HCT116 (cell line): ENCODE results near the gene GANAB. TPM values are rescaled to one million over a fixed set of nuclear protein-coding genes. Genes with fewer than 3 reads are reported as not detected.

Experiments
- ATAC-seq: fragments of 200-7000 bp; cut with Tn5 transposase; 2 replicates; pipeline ENCODE4 v1.9.1; 2020; ENCODE audit warnings: mild to moderate bottlenecking, moderate library complexity
- BruUV-seq: library from RNA; stranded (reverse); fragments of 400-500 nt; replicated peaks from 2 replicates; lab custom pipeline; 2021; lab: Mats Ljungman, UMichigan
- CTCF ChIA-PET: fragments of 300-600 bp; sonication (Branson Sonifier 250); formaldehyde crosslinking; loops from one replicate; lab custom pipeline; 2021; ENCODE audit warnings: antibody characterized with exemption; lab: Charles Lee
- POLR2A ChIA-PET: fragments of 300-600, 350-600 bp; sonication (Branson Sonifier 250); formaldehyde crosslinking; loops from one replicate; lab custom pipeline; 2021; ENCODE audit warnings: antibody characterized with exemption; lab: Charles Lee
- RAD21 ChIA-PET, 2 experiments: fragments of 300-600 bp; sonication (Branson Sonifier 250); formaldehyde crosslinking; loops; one replicate each; lab custom pipeline; 2023; ENCODE audit warnings: low total read pairs in 2 of 2; ENCODE audit not compliant: uncharacterized antibody in 2 of 2, unreplicated experiment in 2 of 2, low non-redundant PET in 1 of 2; lab: Charles Lee
- DNase-seq: peaks from one replicate; pipeline ENCODE4 v3.0.0-alpha.2; 2010; ENCODE audit warnings: low read depth, low spot score
- H2AFZ ChIP-seq: fragments of 200-600 bp; shearing (Covaris generic), sonication (generic); 2 replicates; pipeline ENCODE4 v1.6.1; 2017; ENCODE audit warnings: low read depth, mixed run types, mixed read lengths, antibody characterized with exemption, low read length; ENCODE audit not compliant: poor library complexity, severe bottlenecking
- H3K27ac ChIP-seq: 2 replicates; pipeline ENCODE4 v1.5.1; 2012; ENCODE audit warnings: low read depth, low read length
- H3K27me3 ChIP-seq: fragments of 200-600 bp; sonication (generic); 2 replicates; pipeline ENCODE4 v1.6.1; 2016; ENCODE audit warnings: mixed run types, low read length, mixed read lengths; ENCODE audit not compliant: insufficient read depth
- H3K36me3 ChIP-seq, 2 experiments: fragments of 200-500 bp in 1 of 2; fragments of 200-600 bp in 1 of 2; sonication (Bioruptor generic) in 1 of 2; sonication (generic) in 1 of 2; 2 replicates each; pipeline versions ENCODE4 v1.5.1 to v1.6.1; 2014 to 2016; ENCODE audit warnings: low read length in 2 of 2, inconsistent platforms in 1 of 2, mixed read lengths in 1 of 2, mixed run types in 1 of 2; ENCODE audit not compliant: insufficient read depth in 2 of 2, control insufficient read depth in 1 of 2
- H3K4me1 ChIP-seq, 2 experiments: fragments of 200-600 bp in 1 of 2; sonication (generic) in 1 of 2; 2 replicates each; pipeline versions ENCODE4 v1.5.1 to v1.6.1; 2012 to 2017; ENCODE audit warnings: low read length in 2 of 2, inconsistent platforms in 1 of 2, mild to moderate bottlenecking in 1 of 2, mixed read lengths in 1 of 2, mixed run types in 1 of 2, moderate library complexity in 1 of 2; ENCODE audit not compliant: insufficient read depth in 2 of 2, control insufficient read depth in 1 of 2
- H3K4me2 ChIP-seq: fragments of 200-600 bp; sonication (generic); 2 replicates; pipeline ENCODE4 v1.6.1; 2017; ENCODE audit warnings: mixed run types, low read length, mixed read lengths
- H3K4me3 ChIP-seq, 2 experiments: fragments of 200-600 bp in 1 of 2; sonication (generic) in 1 of 2; replicated peaks in 1 of 2; 2 replicates each; pipeline ENCODE4 v1.5.1; 2011 to 2016; ENCODE audit warnings: low read length in 2 of 2, control low read depth in 1 of 2, low read depth in 1 of 2, mild to moderate bottlenecking in 1 of 2, mixed read lengths in 1 of 2, mixed run types in 1 of 2
- H3K79me2 ChIP-seq: fragments of 200-600 bp; sonication (generic); 2 replicates; pipeline ENCODE4 v1.6.1; 2017; ENCODE audit warnings: mild to moderate bottlenecking, mixed run types, low read length, moderate library complexity, mixed read lengths; ENCODE audit not compliant: insufficient read depth
- H3K9ac ChIP-seq: fragments of 200-600 bp; sonication (generic); 2 replicates; pipeline ENCODE4 v1.6.1; 2016; ENCODE audit warnings: low read length, mixed read lengths
- H3K9me2 ChIP-seq: fragments of 200-600 bp; sonication (generic), shearing (Covaris generic); 2 replicates; pipeline ENCODE4 v1.6.1; 2017; ENCODE audit warnings: mixed run types, mild to moderate bottlenecking, moderate library complexity; ENCODE audit not compliant: insufficient read depth
- H3K9me3 ChIP-seq, 2 experiments: fragments of 200-500 bp in 1 of 2; fragments of 200-600 bp in 1 of 2; sonication (Bioruptor generic) in 1 of 2; sonication (generic) in 1 of 2; 2 replicates each; pipeline ENCODE4 v1.6.1; 2014 to 2017; ENCODE audit warnings: low read length in 2 of 2, mixed read lengths in 2 of 2, inconsistent platforms in 1 of 2, low read depth in 1 of 2, mild to moderate bottlenecking in 1 of 2, mixed run types in 1 of 2, moderate library complexity in 1 of 2; ENCODE audit not compliant: control insufficient read depth in 1 of 2, insufficient read depth in 1 of 2
- H4K20me1 ChIP-seq: fragments of 200-600 bp; sonication (generic), shearing (Covaris generic); 2 replicates; pipeline ENCODE4 v1.6.1; 2017; ENCODE audit warnings: mixed run types, mild to moderate bottlenecking, moderate library complexity; ENCODE audit not compliant: insufficient read depth
- CBX3 ChIP-seq: IDR thresholded peaks from 2 replicates; pipeline ENCODE4 v1.6.1; 2012; ENCODE audit warnings: low read depth
- EGR1 ChIP-seq: IDR thresholded peaks from 2 replicates; pipeline ENCODE4 v1.6.1; 2012; ENCODE audit warnings: low read depth
- ELF1 ChIP-seq: IDR thresholded peaks from 2 replicates; pipeline ENCODE4 v1.6.1; 2012; ENCODE audit warnings: low read depth, borderline replicate concordance
- EZH2 ChIP-seq: fragments of 200-600 bp; sonication (generic); IDR thresholded peaks from 2 replicates; pipeline ENCODE4 v1.6.1; 2017; ENCODE audit warnings: antibody characterized with exemption, mixed run types
- EZH2phosphoT487 ChIP-seq: fragments of 200-600 bp; IDR thresholded peaks from 2 replicates; pipeline ENCODE4 v1.6.1; 2018; ENCODE audit warnings: antibody characterized with exemption, borderline replicate concordance
- JUND ChIP-seq: IDR thresholded peaks from 2 replicates; pipeline ENCODE4 v1.6.1; 2012
- POLR2A ChIP-seq: IDR thresholded peaks from 2 replicates; pipeline ENCODE4 v1.7.0; 2011; ENCODE audit warnings: borderline replicate concordance; ENCODE audit not compliant: insufficient read depth, insufficient read length; ENCODE audit errors: extremely low read depth
- POLR2AphosphoS5 ChIP-seq: IDR thresholded peaks from 2 replicates; pipeline ENCODE4 v1.6.1; 2011; ENCODE audit warnings: mild to moderate bottlenecking, low read depth, low read length, moderate library complexity
- RAD21 ChIP-seq: IDR thresholded peaks from 2 replicates; pipeline ENCODE4 v1.6.1; 2012; ENCODE audit warnings: low read depth, mild to moderate bottlenecking
- SIN3A ChIP-seq: IDR thresholded peaks from 2 replicates; pipeline ENCODE4 v1.6.1; 2012; ENCODE audit warnings: low read depth
- SP1 ChIP-seq: IDR thresholded peaks from 2 replicates; pipeline ENCODE4 v1.6.1; 2012; ENCODE audit warnings: low read depth
- SRF ChIP-seq: IDR thresholded peaks from 2 replicates; pipeline ENCODE4 v1.6.1; 2012; ENCODE audit warnings: low read depth
- YY1 ChIP-seq: IDR thresholded peaks from 2 replicates; pipeline ENCODE4 v1.6.1; 2011; ENCODE audit warnings: low read length, low read depth, moderate library complexity, mild to moderate bottlenecking; ENCODE audit not compliant: insufficient replicate concordance; ENCODE audit errors: extremely low read depth
- ZFX ChIP-seq: fragments of 450-650 bp; IDR thresholded peaks from 2 replicates; pipeline ENCODE4 v1.6.1; 2017
- ZNF274 ChIP-seq: fragments of 200-500 bp; sonication (Bioruptor generic); IDR thresholded peaks from 2 replicates; pipeline ENCODE4 v1.6.1; 2014; ENCODE audit warnings: mild to moderate bottlenecking, low read depth, low read length, inconsistent platforms
- intact Hi-C: fragments of 100-400 bp; cut with micrococcal nuclease; formaldehyde crosslinking; loops from 2 replicates; pipeline ENCODE4 v1.10.0; 2022
- total RNA-seq: library from RNA; stranded (reverse); gene quantifications from one replicate; pipeline ENCODE4 v1.2.1, GENCODE V29; 2021; ENCODE audit not compliant: unreplicated experiment
- TF ChIP-seq, protein P1 (sequence below): IDR thresholded peaks from 2 replicates; pipeline ENCODE4 v1.6.1; 2011; ENCODE audit warnings: mild to moderate bottlenecking, low read length, moderate library complexity; ENCODE audit not compliant: insufficient replicate concordance; ENCODE audit errors: extremely low read depth
- TF ChIP-seq, protein P2 (sequence below): IDR thresholded peaks from 2 replicates; pipeline ENCODE4 v1.6.1; 2012

The GANAB gene
- total RNA-seq, 1 experiment from 2014 or later, result 410 TPM

DNA sequence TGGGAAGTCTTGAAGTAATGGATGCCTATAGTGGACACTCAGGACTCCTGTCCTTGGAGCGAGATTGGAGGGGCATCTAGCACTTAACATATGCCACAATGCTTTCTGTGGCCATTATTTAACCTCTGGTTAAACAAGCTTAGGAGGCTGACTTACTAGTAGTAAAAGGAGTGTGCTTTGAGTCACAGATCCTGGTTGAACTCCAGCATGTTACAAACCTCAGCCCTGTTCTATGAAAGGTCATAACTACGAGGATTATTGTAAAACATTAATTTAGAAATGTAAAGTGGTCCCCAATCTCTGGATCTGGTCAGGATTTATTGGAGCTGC lies 26.7 kb upstream of the GANAB start:
- no peak for ATAC-seq

DNA sequence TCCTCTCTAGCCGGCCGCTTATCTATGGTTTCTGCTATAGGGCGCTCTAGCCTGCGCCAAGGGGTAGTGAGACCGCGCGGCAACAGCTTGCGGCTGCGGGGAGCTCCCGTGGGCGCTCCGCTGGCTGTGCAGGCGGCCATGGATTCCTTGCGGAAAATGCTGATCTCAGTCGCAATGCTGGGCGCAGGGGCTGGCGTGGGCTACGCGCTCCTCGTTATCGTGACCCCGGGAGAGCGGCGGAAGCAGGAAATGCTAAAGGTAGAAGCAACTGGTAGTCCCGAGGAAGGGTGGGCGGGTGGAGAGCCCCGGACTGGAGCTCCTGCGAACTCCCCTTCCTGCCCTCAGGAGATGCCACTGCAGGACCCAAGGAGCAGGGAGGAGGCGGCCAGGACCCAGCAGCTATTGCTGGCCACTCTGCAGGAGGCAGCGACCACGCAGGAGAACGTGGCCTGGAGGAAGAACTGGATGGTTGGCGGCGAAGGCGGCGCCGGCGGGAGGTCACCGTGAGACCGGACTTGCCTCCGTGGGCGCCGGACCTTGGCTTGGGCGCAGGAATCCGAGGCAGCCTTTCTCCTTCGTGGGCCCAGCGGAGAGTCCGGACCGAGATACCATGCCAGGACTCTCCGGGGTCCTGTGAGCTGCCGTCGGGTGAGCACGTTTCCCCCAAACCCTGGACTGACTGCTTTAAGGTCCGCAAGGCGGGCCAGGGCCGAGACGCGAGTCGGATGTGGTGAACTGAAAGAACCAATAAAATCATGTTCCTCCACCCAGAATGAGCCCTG lies 25.4 kb upstream of the GANAB start, which contains the start of the genes LBHD1 and UQCC3:
Gene LBHD1, minus strand, starts transcription at position 660 of the 782 bp plus-strand sequence. CDS start 2,236 bp downstream, outside the sequence.
Gene UQCC3, plus strand, starts transcription at position 66 of the 782 bp plus-strand sequence. Its CDS starts 73 bp downstream, at position 139.
- ChIA-PET RAD21 (no interaction called here), POLR2A (interaction anchor here (0.8 to 4.3 kb wide), 20 partner anchors 9 to 277 kb away, joined by 3 to 22 read pairs (median 4); partner anchors contain the start of genes AHNAK, EEF1G, HNRNPUL2 and INTS5), CTCF (interaction anchor here (1.4 to 2.9 kb wide), 2 partner anchors 9 to 70 kb away, joined by 3 to 16 read pairs; partner anchors contain the start of gene MTA2)
- DNase-seq, result peak; percentile 79
- TSS peak; percentile 22 for BruUV-seq
- H3K9me2 ChIP-seq, result no peaks in the 10 kb centered on the region
- H3K4me3 ChIP-seq, result peak within 1 kb of the TSS; percentile 96 to 97
- H3K9ac ChIP-seq, result peak within 1 kb of the TSS; percentile 100
- H3K27ac ChIP-seq, result peak within 1 kb of the TSS; percentile 98
- no peaks in the 10 kb centered on the region for H4K20me1 ChIP-seq
- peak within 1 kb of the TSS; percentile 1 for H2AFZ ChIP-seq
- peaks cover 76% of the 10 kb centered on the region for H3K79me2 ChIP-seq
- H3K9me3 ChIP-seq, result no peaks in the 10 kb centered on the region
- H3K27me3 ChIP-seq, result no peaks in the 10 kb centered on the region
- H3K4me2 ChIP-seq, result peak within 1 kb of the TSS; percentile 95
- intact Hi-C loops, result loop anchor here (5.0 to 10.0 kb wide), 3 partner anchors 79 to 116 kb away; partner anchors contain the start of genes POLR2G, TMEM179B and TUT1
- H3K36me3 ChIP-seq, result peaks cover 6 to 7% of the 10 kb centered on the region in 2 experiments; a peak in 2 of 4 replicates
- peaks cover 35 to 59% of the 10 kb centered on the region in 2 experiments for H3K4me1 ChIP-seq
- peak; percentile 62 for ATAC-seq
- TF ChIP-seq JUND (no peak), ZFX (peak; percentile 49; the same call in 1 of the 2 replicates), SP1 (no peak), EGR1 (no peak), SRF (no peak), EZH2 (no peak), CBX3 (no peak), POLR2AphosphoS5 (peak; percentile 92)
- TF ChIP-seq, protein P1, sequence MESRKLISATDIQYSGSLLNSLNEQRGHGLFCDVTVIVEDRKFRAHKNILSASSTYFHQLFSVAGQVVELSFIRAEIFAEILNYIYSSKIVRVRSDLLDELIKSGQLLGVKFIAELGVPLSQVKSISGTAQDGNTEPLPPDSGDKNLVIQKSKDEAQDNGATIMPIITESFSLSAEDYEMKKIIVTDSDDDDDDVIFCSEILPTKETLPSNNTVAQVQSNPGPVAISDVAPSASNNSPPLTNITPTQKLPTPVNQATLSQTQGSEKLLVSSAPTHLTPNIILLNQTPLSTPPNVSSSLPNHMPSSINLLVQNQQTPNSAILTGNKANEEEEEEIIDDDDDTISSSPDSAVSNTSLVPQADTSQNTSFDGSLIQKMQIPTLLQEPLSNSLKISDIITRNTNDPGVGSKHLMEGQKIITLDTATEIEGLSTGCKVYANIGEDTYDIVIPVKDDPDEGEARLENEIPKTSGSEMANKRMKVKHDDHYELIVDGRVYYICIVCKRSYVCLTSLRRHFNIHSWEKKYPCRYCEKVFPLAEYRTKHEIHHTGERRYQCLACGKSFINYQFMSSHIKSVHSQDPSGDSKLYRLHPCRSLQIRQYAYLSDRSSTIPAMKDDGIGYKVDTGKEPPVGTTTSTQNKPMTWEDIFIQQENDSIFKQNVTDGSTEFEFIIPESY, result peak; percentile 23

More for the DNA sequence above, 26.7 kb upstream of the GANAB start:
- ChIA-PET POLR2A (interaction anchor here (1.3 to 4.3 kb wide), 3 partner anchors 8 to 168 kb away, joined by 4 to 21 read pairs (median 21); partner anchors contain the start of genes C11orf98, CSKMT and HNRNPUL2), CTCF (no interaction called here), RAD21 (no interaction called here)
- BruUV-seq, result no TSS peak
- peaks cover 31 to 58% of the 10 kb centered on the region in 2 experiments for H3K4me1 ChIP-seq
- H4K20me1 ChIP-seq, result no peaks in the 10 kb centered on the region
- H3K9me3 ChIP-seq, result no peaks in the 10 kb centered on the region
- TF ChIP-seq, protein P2, sequence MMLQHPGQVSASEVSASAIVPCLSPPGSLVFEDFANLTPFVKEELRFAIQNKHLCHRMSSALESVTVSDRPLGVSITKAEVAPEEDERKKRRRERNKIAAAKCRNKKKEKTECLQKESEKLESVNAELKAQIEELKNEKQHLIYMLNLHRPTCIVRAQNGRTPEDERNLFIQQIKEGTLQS, result no peak
- no peak for TF ChIP-seq YY1
- TF ChIP-seq JUND, result no peak
- TF ChIP-seq ZNF274, result no peak
- no peak for TF ChIP-seq POLR2A
- TF ChIP-seq ELF1, result no peak
- TF ChIP-seq RAD21, result no peak
- no peak for TF ChIP-seq EZH2
- TF ChIP-seq SP1, result no peak
- no peak for TF ChIP-seq SIN3A
- TF ChIP-seq EZH2phosphoT487, result no peak
- H3K27ac ChIP-seq, result peak overlapping the region; percentile 98
- H3K36me3 ChIP-seq, result peaks cover 6 to 11% of the 10 kb centered on the region in 2 experiments; a peak in 3 of 4 replicates
- DNase-seq, result no peak
- peaks cover 79% of the 10 kb centered on the region for H3K79me2 ChIP-seq
- intact Hi-C loops, result loop anchor here (5.0 to 10.0 kb wide), 3 partner anchors 81 to 114 kb away; partner anchors contain the start of genes POLR2G, TMEM179B and TUT1
- H2AFZ ChIP-seq, result no peak overlapping the region
- no peaks in the 10 kb centered on the region for H3K9me2 ChIP-seq
- no peaks in the 10 kb centered on the region for H3K27me3 ChIP-seq
- peak overlapping the region; percentile 100 for H3K9ac ChIP-seq
- peak overlapping the region; percentile 96 to 97 for H3K4me3 ChIP-seq
- H3K4me2 ChIP-seq, result peak overlapping the region; percentile 95
